NCI-H1417 (cell line): Measurements from ENCODE around the gene IBTK.
A peak's percentile ranks its signal among the peaks of the same experiment; 100 is the strongest.
"Not testable (repeated sequence)": the region's sequence is repeated elsewhere in the genome, so short reads cannot be mapped to it uniquely, and the experiment has no call there.

Source experiments
- DNase-seq, 3 experiments: peaks; one replicate each; lab custom pipeline; 2025; lab: John Stamatoyannopoulos, UW

Gene IBTK

DNA sequence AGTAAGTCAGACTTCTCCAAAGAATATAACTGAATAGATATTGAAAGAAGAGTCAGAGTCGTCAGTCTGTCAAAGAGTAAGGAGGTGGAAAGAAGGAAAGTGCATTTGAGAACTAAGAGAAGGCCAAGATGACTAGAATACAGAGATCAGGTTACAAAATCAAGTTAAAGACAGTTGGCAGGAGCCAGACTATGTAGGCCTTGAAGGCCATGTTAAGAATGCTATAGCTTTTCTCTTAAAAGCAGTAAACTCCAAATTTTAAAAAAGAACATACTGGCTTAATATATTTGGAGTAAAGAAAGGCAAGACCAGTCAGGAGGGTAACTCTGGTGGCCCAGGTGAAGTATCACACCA, 68.8 kb downstream of the IBTK start:
- no peak for DNase-seq

DNA sequence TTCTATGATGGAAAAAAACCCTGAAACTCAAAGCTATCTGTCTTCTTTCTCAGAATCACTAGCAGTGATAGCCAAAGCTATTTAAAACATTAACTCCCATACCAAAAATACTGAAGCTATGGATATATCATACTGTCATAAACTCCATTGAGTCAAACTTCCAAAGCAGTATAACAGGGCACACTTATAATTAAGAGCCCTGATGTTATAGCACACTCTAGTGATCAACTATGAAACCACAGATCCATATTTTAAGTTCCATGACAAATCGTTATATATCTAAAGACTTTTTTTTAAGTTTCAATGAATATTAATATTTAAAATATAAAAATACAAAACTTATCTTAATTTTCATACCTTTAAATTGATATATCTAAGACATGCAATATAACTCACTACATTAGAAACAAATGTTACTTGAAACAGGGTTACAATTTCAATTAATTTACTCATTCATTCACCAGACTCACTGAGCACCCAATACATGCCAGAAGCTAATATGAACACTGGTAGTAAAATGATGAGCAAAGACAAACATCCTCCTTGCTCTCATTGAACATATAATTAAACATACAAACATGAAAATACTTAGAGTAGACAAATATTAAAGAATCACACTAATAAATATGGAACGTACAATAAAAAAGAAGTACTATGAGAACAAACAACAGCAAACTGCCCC, 69.3 kb downstream of the IBTK start:
- DNase-seq: peak in 1 of 3 experiments; percentile 62

DNA sequence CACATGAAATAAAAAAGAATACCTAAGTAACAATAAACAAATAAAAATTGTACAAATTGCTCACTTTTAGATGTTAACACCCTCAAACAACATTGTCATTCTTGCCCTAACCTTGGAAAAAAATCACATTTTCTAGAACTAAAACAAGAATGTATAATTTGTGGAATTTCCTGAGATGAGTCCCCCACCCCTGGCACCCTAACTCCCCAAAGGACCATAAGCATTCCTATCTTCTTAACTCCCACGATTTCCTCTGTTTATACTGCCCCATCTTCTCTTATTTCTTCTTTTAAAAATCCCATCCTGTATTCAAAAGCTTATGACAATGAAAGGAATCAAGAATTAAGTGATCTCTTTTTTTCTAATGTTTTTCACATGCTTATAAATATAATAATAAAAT, 70.9 kb downstream of the IBTK start:
- no peak for DNase-seq

DNA sequence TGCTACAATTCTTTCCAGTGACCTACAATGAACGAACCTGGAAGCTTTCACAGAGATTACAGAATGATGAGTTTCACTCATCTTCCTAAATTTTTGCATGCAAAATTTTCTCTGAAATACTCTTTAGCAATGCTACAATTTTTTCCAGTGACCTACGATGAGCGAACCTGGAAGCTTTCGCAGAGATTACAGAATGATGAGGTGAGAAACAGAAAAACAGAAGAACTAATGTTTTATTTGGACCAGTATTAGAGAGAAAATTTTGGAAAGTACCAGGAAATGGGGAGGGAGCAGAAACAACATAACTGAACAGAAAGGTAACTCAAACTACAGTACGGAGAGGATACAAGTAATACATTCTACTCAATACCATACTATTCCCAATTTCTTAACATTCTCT, 75.0 kb downstream of the IBTK start:
- DNase-seq: no peak

DNA sequence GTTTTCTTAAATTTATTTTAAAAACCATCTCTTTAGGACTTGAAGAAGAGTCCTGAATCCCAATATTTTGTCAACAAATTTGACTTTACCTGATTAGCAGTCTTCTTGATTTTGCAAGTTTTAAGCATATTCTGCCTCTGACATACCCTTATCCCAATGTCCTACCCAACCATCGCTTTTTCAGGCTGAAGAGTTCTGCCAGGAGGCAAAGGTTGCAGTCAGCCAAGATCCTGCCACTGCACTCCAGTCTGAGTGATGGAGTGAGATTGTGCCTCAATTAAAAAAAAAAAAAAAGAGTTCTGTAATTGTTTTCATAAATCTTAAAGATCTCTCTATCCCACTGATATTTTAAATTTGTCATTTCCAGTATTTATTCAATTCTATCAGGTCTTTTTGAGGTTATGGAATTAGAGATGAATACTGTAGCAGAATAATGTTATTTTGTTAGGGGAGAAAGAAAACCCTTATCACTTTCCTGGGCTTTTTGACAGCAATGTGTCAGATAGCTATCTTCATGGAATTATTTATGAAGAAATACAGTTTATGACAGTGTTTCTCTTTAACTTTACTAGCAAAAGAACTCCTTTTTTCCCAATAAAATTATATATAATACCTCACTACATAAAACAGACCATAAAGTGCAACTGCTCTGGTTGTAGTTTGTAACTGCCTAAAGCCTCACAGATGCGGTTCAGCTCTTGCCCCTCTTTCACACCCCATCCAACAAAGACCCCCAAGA, 78.2 kb downstream of the IBTK start:
- no peak for DNase-seq

DNA sequence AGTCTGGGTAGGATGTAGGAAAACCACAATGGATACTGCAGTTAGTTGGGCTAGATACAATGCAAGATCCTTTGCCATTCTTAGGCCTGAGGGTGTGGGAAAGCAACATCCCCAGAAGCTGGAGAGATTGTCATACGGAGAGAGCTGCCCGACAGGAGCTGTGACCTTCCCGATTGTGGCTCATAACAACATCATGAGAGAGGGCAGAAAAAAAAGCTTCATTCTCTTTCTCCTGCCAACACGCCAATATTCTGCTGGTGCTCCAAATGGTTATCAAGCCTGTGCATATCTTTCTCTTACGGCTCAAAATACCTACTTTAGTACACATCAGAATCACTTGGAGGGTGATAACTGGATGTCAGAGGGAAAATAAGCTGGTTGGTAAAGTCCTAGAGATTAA, 81.1 kb downstream of the IBTK start:
- no peak for DNase-seq

DNA sequence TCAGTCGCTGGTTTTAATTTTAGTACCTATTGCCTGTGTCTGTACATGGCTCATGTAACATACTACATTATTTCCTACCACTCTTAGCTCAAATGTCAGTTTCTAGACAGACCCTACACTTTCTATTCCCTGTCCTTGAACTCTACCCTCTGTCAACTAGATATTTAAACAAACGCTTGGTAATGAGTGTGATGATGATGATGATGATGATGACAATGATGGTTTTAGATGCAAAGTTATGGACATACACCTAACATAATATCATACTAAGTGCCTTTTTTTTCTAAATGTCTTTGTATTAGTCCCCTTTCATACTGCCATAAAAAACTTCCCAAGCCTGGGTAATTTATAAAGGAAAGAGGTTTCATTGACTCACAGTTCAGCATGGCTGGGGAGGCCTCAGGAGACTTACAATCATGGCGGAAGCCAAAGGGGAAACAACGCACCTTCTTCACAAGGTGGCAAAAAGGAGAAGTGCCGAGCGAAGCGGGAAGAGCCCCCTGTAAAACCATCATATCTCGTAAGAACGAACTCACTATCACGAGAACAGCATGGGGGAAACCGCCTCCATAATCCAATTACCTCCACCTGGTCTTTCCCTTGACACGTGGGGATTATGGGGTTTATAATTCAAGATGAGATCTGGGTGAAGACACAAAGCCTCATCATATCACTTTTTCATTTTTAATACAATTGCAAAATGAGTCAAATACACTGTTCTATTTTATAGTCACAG, 87.1 kb downstream of the IBTK start:
- DNase-seq: no peak

DNA sequence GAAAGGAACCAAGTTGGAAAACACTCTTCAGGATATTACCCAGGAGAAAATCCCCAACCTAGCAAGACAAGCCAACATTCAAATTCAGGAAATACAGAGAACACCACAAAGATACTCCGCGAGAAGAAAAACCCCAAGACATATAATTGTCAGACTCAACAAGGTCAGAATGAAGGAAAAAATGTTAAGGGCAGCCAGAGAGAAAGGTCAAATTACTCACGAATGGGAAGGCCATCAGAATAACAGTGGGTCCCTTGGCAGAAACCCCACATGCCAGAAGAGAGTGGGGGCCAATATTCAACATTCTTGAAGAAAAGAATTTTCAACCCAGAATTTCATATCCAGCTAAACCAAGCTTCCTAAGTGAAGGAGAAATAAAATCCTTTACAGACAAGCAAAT, 94.8 kb downstream of the IBTK start:
- DNase-seq: not testable (repeated sequence)

DNA sequence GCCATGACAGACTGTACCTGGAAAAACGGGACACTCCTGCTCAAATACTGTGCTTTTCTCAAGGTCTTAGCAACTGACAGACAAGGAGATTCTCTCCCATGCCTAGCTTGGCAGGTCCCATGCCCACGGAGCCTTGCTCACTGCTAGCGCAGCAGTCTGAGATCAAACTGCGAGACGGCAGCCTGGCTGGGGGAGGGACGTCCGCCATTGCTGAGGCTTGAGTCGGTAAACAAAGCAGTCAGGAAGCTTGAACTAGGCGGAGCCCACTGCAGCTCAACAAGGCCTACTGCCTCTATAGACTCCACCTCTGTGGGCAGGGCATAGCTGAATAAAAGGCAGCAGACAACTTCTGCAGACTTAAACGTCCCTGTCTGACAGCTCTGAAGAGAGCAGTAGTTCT, 96.4 kb downstream of the IBTK start:
- DNase-seq: not testable (repeated sequence)

DNA sequence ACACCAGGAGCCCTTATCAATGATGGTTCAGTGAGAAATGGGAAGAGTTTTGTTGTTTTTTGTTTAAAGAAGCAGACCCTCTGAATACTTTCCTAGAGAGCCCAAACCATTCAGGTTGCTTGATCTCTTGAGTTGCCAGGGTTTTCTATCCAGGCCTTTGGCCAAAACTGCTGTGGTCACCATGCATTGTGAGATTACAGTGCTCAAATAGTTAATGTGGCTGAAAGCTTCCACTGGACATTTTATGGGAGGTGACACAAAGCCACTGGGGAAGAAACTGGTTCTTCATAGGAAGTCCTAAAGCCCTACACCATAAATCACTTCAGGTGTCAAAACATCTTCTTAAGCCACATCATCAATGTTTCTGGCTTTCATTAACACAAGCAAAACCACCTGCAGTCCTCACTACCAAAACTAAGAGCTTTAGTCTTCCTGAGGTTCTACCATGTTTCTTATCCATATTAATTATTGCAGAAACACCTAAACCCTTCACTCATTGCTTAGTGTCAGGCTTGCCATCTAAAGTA, 101.6 kb downstream of the IBTK start:
- peak in 1 of 3 experiments; percentile 9 for DNase-seq

DNA sequence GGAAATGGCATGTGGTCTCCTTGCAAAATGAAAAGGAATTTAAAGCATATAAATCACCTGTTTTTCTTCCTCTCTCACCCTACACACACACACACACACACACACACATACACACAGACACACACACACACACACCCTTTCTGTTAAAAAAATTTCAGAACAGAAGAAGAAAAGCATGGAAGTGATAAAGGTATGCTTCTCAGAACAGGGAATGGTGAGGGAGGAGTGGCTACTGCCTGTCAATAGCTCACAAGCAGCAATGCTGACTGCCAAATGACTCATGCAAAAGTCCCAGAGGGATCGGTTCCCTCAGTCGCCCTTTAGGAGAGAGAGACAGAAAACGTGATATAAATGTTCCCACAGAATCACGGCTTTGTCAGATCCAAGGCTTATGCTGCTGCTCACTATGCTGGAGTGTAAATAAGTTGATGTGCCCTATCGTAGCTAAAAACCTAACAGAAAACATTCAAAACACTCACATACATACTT, 102.6 kb downstream of the IBTK start:
- DNase-seq: no peak

DNA sequence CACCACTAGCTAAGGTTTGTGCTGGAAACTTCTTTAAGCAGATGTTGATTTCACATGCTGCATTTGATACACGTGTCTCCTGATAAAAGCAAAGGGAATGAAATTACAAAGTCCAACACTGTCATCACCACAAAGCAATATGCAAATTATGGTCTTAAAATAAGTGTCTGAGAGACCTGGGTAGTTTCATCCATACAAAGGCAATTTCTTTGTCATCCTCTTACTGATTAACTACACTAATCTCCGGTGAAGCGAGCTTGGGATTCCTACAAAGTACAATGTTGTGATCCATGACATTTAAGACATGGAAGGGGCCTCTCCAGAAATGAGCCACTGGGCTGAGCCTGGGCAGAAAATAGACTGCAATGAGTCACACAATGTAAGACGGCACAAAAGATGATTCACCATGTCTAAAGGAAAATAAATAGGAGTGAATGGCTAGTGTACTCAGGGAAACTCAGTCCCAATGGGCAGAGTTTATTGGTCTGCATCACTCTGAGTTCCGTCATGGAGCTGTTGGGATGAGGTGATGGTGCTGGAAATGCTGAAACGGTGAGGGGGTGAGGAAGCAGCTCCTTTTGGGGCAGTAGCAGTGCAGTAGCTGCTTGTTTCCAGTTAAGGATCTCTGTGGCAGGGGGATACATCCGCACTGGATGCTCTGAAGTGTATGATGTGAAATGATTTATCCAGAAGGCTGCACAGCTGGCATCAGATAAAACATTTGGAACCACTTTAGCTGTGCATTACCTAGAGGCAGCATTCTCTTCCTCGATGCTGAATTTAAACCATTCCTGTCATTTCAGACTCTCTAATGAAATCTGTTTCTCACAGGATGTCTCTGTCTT, 103.3 kb downstream of the IBTK start:
- no peak for DNase-seq

DNA sequence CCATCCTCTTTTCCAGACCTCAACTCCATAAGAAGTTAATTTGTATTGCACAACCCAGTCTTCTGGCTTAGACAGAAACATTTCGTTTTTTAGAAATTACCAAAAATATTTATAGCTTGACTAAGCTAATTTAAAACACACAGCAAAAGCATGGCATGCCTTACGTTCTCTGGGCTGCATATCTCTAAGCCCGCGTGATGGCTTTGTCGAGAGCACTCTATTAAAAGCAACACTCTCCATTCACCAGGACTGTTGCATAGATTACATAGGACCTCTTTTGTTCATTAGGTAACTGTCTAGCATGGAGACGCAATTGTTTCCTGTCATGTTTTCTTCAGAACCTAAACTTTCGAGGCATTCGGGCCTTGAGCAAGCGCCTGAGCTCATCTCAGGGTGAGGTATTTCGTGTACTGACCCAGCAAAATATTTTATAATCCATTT, 104.5 kb downstream of the IBTK start:
- DNase-seq: no peak

DNA sequence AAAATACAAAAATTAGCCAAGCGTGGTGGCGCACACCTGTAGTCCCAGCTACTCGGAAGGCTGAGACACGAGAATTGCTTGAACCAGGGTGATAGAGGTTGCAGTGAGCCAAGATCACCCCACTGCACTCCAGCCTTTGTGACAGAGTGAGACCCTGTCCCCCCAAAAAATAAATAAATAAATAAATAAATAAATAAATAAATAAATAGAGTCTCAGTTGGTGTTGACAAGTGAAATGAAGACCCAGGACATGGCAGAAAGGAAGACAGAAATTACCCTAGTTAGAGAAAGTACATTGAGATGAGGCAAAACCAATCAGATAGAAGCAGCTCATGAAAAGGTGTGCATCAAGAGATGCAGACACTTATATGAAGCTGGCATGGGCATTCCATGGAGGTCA, 105.0 kb downstream of the IBTK start:
- no peak for DNase-seq

DNA sequence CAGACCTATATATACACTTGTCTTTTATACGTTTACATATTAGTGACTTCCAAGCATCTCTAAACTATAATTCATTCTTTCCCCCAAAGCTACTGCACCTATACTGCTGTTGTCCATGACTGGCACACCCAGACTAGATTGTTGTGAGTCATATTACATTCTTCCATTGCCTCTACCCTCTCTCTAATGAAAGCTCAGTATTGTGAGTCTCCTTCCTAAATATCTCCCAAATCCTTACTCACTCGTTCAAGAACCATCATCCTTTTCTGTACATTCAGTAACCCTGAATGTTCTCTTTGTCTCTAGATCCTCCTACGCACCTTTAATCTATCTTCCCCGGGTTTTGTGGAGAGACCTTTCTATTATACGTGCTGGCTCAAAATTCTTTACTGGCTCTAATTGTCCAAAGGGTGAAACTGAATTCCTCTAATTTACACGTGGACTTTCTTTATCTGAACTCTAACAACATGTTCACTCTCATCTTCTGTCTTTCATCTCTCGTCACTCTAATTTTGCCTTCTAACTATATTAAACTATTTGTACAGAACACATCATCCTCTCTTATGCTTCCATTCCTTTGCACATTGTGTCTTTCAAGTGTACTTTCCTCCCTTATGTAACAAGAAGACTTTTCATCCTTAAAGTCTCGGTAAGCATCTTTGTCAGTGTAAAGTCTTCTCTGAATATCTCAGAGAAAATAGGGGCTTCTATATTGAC, 109.3 kb downstream of the IBTK start:
- no peak for DNase-seq

DNA sequence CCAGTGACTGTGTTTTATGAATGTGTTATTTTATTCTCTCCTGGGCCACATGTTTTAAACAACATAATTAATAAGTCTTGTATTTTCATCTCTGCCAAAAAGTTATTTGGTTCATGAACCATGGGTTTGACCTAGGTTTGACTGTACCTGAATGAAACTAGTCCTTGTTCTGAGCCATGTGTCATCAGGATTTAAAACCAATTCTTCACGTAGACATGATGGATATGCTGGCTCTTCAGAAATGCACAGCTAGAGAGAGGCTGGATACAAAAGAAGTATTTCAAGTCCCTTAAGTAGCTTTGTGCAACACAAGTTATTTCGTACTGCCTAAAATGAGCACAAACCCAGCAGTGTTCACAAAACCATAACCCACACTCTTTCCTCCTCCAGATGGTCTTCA, 116.1 kb downstream of the IBTK start:
- no peak for DNase-seq

DNA sequence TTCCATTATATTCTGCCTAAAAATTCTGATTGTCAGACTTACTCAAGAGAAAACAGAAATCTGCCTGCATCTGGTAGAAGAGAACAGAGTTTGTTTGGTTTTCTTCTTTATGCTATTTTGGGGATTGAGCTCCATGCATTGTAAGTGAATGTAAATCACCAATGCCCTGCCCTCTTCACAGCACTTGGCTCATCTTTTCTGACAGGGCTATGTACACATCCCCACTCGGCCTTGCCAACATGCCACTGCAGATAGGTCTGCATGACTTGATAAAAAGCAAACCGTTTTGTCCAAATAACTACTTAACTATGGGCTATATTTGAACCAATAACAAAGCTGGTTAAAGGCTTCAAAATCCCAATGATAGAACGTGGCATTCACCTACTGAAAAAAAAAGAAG, 117.7 kb downstream of the IBTK start:
- DNase-seq: no peak

DNA sequence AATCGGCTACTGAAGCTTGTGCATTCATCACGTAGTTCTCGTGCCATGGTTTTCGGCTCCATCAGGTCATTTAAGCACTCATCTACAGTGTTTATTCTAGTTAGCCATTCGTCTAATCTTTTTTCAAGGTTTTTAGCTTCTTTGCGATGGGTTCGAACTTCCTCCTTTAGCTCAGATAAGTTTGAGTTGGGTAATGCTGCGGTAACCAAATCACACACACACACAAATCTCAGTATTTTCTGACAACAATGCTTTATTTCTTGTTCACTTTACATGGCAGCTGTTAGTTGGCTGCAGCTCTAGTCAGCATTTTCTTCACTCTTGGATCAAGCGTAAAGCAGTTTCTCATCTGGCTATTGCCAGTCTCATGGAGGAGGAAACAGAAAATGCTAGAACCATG, 118.6 kb downstream of the IBTK start:
- DNase-seq: not testable (repeated sequence)

DNA sequence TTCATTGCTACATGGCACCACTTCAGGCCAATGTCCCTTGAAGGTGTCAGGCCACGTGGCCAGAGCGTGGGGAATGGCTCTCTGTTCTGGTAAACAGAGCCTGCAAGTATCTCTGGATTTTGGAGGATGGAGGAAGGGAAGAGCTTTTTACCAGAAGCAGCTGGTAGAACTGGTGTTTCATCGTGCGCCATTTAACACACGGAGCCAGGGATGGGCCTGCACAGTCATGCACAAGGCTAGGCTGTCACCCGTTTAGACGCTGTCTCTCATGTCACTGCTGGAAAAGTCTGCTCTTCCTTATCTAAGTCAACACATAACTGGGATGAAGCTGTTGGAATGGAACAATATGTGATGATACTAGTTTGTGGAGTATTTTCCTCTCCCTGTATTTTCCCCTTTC, 123.9 kb downstream of the IBTK start:
- DNase-seq: no peak
